HG03103 (cell line): ENCODE results near the gene TMOD4.

Experiments
- ATAC-seq: cut with Tn5 transposase; IDR thresholded peaks from one replicate; pipeline ENCODE4 v1.9.1; 2021; ENCODE audit warnings: low read depth; ENCODE audit not compliant: unreplicated experiment

TMOD4 gene

DNA sequence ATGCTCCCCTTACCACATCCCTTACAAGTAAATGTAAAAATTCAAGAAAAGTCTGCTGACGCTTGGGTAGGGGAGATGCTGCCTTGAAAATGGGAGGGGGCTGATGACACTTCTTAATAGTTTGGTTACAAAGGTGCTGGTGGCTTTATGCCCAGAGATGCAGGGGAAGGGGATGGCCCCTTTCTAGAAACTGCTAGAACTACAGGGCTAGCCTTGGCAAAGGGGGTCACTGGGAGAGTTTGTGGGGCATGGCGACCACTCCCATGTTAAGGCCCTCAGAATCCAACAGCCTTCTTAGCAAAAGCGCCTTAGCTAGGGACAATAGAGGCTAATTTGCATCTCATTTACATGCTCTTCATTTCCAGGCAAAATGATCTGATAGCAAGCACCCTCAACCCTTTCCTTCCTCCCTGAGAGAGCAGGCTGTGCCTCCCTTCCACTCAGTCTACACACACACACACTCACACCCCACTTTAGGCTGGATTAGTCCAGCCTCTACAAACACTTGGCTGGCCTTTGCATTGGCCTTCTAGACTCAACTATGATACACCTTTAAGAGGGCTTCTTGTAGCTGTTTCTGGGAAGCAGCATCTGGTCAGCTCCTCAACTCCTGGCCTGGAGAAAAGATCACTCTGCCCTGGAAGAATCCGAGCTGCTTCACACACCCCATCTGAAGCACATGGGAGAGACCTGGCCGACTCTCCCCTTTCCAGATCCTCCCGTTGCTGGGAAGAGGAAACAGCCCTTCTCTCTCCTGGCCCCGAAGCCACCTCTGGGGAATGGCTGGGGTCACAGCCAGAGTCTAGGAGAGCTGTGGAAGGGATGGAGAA, 31.1 kb downstream of the TMOD4 start:
- no peak for ATAC-seq

DNA sequence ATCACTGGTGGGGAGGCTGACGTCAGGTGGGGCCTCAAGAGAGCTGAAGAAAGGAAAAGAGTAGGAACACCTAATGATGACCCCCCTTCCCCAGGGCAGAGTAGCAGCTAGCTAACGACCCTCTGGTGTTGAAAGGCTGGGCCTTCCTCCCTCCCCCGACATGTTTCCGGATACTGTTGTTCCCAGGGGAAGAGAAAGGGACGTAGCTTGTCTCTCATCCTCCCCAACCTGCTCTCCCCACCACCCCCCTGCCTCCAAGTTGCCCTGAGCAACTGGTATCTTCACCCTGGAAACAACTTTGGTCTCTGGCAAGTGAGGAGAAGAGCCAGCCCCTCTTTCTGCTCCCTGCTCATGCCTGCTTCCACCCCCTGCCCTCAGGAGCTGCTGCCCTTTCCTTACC, 31.8 kb downstream of the TMOD4 start:
- ATAC-seq = no peak

DNA sequence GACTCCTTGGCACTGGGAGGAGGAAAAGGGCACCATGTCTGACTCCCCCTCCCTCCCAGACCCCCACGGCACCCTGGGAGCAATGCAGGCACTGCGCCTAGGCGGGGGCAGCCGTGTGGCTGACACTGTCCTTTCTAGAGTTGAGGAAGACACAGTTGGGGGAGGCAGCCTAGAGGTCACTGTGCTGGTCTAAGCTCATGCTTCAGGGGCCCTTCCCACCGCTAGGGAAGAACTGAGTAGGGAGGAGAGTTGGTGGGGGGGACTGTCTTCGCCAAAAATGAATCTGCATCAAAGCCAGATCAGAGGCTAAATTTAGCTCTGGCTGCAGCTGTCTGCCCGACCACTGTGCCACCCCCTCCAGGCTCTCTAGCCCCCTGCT, 32.7 kb downstream of the TMOD4 start:
- no peak for ATAC-seq

DNA sequence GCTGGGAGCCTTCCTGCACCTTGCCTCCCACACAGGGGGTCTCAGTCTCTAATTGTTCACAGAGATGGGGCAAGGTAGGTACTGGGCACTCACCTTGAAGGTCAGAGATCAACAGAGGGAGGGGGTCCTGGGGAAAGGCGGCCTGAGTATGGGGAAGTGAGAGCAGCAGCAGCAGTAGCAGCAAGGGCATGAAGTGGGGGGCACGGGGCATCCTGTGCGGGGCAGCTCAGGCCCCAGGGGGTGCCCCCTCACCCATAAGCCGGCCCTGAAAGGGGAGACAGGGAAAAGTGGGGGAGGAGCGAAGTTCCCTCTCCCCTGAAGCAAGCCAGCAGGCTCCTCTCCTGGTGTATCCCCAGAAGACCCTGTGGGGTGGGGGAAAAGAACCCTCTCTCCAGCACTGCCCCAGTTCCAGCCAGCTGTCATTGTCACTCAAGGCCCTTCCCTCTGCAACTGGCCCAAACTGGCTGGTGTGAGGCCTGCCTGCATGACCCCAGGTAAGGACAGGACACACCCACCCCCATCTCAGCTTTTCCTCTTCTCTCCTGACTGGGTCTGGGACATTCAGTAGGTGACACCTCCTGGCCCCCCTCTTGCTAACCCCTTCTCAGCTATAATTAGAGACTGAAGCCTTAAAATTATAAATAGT, 33.2 kb downstream of the TMOD4 start:
- no peak for ATAC-seq

DNA sequence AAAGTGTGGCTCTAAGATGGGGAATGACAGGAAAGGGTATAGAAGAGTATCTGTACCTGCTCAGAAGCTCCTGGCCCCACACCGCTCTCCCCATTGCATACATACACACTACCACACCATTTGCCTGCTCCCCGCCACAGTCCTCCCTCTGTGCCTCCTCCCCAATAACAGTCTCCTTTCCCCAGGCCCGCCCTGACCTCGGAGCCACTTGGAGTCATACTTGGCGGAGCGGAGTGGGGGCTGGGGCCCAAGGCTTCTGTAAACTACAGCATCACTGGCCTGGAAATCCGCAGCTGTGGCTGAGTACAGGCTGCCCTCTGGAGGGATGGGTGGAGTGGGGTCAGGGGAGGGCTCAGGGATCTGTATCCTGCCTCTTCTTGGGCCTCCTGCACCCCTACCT, 38.0 kb downstream of the TMOD4 start:
- no peak for ATAC-seq

DNA sequence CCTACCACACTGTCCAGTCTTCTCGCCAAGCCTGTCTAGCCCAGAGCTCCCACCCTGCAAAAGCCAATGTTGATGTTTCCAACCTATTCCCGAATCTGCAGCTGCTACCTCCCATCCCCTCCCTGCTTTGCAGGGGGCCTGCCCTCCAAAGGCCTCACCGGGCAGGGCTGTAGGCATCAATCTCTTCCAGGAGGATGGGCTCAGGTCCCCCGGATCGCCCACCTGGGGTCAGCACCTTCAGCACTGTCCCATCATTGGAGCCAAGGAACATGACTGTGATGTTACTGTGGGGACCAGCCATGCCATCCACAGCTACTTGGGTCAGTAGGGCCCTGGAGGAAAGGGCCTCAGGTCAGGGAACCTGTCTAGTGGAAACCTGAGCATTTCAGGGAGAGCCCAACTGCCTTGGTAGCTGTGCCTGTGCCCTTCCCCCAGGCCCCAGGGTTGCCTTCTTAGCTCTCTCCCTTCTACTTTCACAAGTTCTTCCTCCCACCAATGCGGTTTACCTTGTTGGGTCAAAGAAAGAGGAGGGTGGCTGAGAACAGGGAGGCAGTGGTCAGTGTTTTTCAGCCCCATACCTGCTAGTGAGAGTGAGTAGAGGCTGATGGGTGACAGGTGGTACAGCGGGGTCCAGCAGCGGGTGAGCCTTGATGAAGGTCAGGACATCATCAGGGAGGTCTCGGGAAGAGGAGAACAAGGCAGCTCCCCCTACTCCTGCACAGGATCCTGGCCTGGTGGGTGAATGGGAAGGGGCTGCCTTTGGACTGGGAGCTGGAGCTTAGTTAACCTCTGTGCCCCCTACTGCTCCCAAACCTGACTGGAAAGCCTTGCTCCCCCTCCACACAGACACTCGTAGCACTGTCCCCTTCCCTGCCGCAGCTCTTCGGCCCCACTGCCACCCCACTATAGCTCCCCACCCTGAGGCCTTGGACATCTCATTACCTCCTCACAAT, 40.1 kb downstream of the TMOD4 start:
- ATAC-seq = no peak

DNA sequence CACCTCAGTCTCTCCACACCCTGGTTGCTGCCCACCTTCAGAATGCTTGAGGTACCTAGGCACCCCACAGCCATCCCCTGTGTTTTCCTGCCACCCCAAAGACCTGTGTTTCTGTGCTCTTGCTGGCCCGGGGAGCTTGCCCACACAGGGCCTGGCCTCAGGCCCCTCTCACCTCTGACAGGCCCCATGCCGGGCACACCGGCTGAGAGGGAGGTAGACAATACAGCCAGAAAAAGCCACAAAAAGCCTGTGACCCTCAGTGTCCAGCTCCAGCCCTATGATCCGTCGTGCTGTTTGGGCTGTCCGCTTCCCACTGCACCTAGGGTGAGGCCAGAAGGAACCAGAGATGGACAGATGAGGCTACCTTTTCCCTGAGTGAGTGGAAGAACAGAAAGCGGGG, 40.8 kb downstream of the TMOD4 start:
- ATAC-seq = no peak

DNA sequence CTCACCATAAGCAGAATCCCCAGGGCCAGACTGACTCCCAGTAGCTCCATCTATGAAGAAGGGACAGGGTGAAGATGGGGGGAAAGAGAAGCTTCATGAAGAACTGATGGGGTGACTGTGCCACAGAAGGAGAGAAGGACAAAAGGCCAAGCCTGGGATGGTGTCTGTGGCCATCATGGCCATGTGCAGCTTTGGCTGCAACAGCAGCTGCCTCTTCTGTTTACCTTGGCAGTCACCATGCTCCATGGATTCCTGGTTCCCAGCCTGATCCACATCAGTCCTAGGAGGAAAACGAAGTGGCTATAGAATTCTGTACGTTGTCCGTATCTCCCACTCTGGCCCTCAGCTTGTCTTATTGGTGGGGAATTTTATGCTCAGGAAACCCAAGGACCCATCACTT, 41.4 kb downstream of the TMOD4 start:
- no peak for ATAC-seq

DNA sequence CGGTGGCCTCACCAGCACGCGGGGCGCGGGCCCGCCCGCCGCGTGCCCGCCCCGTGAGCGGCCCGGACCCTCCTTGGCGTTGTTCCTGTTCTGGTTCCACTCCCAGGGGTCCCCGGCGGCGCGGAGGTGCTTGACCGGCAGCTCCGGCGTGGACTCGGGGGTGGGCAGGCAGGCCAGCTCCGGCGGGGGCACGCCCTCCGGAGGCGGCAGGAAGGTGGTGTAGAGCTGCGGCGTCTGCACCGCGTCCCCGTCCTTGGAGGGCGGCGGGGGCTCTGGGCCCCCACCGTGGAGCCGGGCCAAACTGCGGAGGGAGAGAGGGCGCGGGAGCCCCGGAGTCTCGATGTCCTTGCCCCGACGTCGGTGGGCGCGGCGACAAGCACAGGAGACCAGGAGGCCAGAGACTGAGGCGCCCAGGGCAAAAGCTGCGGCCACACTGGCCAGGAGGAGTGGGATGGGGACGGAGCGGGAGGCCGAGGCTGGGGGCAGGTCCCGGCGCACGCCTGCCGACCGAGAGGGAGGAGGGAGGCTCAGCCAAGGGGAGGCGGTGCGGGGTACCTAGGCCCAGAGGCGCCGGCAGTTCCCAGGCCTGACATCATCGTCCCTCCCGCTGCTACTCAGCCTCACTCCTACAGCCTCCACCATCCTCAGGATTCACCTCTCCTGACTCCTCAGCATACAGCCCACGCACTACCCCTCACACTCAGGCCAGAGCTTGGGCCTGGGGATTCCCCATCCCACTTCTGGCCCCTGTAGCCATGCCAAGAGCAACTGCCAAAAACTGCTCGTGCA, 42.6 kb downstream of the TMOD4 start:
- ATAC-seq = no peak

DNA sequence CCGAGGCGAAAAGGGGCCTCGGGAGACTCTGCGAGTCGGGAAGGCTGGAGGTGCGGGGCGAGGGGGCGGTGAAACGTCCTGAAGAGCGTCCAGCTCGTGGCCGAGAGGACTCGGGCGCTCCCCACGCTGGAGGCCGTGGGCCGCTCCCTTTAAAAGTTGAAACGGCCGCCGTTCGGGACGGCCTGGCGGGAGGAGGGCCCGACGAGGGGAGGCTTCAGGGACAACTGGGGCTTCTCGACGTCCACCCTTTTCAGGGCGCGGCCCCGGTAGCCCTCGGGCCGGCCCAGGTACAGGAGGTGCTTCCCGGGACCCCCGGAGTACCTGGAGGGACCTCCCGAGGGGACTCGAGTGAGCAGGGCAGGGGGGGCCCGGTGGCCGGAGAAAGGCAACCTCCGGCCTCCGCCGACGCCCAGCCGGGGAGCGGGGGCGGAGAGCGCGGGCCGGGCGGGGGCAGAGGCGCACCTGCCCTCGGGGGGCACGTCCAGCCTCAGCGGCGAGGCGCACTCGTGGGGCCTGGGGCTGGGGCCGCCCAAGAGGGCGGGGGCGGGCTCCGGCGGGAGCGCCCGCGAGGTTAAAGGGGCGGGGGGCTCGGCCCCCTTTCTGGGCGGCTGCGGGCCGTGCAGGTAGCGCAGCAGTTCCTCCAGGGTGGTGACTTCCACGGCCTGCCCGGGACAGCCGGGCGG, 43.3 kb downstream of the TMOD4 start:
- no peak for ATAC-seq

DNA sequence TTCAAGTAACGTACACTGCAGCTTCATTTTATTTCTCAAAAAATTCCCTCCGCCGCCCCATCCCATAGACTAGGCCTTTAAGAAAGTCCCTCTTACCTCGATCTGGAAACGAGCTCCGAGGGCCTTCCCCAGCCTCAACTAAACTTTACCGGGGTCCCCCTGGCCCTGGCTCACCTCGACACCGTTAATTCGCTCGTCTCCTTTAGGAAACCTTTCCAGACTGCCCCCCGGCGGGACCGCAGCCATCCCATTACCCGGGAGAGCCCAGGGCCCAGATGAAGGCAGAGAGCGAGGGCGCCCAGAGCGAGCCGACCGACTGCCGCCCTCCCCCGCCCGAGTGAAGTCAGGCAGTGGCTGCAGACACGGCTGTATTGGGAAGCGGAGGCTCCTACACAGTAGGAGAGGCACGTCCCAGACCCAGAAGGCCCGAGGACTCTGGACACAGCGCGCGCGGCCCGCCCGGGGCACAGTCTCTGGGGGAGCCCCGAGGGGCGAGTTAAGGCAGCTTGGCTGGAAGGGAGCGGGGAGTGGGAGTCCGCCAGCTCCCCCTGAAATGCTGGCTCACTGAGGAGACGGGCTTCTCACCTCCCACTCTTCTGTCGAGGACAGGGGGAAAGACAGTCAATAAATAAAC, 44.0 kb downstream of the TMOD4 start:
- ATAC-seq = no peak

DNA sequence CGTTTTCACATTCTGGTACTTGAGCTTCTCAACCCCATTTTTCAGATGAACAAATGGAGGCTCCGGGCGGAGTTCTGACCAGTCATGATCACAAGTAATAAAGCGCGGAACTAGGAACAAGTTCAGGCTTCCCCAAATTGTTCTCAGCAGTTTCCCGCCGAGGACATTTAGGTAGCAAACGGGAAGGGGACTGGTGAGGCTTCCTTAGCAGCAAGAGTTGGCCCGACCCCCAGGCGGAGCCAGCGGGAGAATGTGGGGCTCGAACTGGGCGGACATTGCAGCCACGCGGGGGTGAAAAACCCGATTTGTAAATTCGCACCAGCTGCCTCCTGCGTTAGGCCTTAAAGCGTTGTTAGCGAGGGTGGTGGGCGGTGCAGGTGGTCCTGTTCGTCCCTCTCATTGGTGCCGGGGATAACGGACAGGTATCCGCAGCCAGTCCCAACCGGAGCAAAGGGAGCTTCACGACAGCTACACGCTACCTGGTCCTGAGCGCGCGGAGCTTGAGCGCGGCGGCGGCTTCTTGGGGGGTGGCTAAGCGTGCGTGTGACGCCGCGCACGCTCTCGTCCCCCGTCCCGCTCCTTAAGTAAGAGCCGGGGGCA, 44.7 kb downstream of the TMOD4 start:
- ATAC-seq = peak; percentile 70

DNA sequence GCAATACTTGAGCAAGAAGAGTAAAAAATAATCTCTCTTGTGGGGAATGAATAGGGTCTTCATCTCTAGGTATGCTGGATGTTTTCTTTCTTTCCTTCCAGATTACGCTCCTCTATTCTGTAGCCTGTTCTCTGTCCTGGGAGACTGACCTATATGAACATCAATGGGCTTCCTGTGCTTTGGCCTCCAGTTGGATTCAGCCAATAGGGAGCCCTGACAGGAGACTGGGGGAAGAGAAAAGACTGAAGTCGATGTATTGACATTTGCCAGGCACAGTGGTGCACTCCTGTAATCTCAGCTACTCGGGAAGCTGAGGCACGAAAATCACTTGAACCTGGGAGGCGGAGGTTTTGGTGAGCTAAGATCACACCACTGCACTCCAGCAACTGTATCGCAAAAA, 47.0 kb downstream of the TMOD4 start:
- no peak for ATAC-seq

DNA sequence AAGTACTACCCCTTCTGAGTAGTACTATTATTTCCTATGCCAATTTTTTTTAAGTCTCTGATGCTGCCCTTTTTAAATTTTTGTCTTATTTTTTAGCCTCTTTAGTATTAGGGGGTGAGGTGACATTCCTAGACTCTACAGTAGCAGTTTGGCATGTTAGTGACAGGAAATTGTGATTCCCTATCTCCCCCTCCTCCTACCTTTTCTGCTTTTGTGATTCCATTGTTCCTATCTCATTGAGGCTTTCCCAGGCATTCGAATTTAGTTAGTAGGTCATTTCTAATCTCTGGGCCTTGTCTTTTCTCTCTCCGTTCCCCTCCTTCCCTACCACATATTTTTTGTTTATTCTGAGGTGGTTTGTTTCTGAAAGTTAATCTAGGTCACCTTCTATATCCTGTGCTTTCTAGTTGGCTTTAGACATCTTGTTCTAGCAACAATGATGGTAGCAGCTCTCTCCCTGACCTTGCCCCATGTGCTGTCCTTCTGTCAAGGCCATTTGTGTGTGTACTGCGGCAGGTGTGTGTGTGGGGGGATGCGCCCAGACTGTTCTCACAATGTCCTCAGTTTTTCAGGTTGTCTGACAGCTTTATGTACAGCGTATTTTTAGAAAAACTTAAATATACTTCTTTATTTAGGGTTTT, 50.9 kb downstream of the TMOD4 start:
- no peak for ATAC-seq
